GM23338 (cell line): ENCODE measurements around the gene SORCS3. TPM values are rescaled to one million over a fixed set of nuclear protein-coding genes. Genes with fewer than 3 reads are reported as not detected.

Experiments
- ATAC-seq: fragments of 200-7000 bp; cut with Tn5 transposase; 3 replicates; pipeline ENCODE4 v1.9.1; 2020
- DNase-seq: peaks from one replicate; pipeline ENCODE4 v3.0.0-alpha.2; 2015; ENCODE audit warnings: low spot score
- H2AFZ ChIP-seq: fragments of 200-600 bp; sonication (generic); 2 replicates; pipeline ENCODE4 v1.8.0; 2016; ENCODE audit warnings: antibody characterized with exemption, mild to moderate bottlenecking, moderate library complexity
- H3F3A ChIP-seq: fragments of 200-600 bp; sonication (generic); replicated peaks from 2 replicates; pipeline ENCODE4 v1.8.0; 2017; ENCODE audit warnings: antibody characterized with exemption, mixed run types, low read depth
- H3K27ac ChIP-seq: fragments of 200-600 bp; sonication (generic); 2 replicates; pipeline ENCODE4 v1.6.1; 2016; ENCODE audit warnings: low read depth
- H3K27me3 ChIP-seq: fragments of 200-600 bp; sonication (generic); 2 replicates; pipeline ENCODE4 v1.8.0; 2016; ENCODE audit warnings: mild to moderate bottlenecking, mixed run types, moderate library complexity; ENCODE audit not compliant: insufficient read depth
- H3K36me3 ChIP-seq: fragments of 200-600 bp; sonication (generic); 2 replicates; pipeline ENCODE4 v1.8.0; 2016; ENCODE audit warnings: mild to moderate bottlenecking; ENCODE audit not compliant: insufficient read depth
- H3K4me1 ChIP-seq: fragments of 200-600 bp; sonication (generic); 2 replicates; pipeline ENCODE4 v1.8.0; 2016; ENCODE audit warnings: mild to moderate bottlenecking, moderate library complexity; ENCODE audit not compliant: insufficient read depth
- H3K4me2 ChIP-seq: fragments of 200-600 bp; sonication (generic); 2 replicates; pipeline ENCODE4 v1.7.1; 2017; ENCODE audit warnings: mixed run types
- H3K4me3 ChIP-seq: fragments of 200-600 bp; sonication (generic); 2 replicates; pipeline ENCODE4 v1.6.1; 2016; ENCODE audit warnings: mixed run types
- H3K79me2 ChIP-seq: fragments of 200-600 bp; sonication (generic); replicated peaks from 2 replicates; pipeline ENCODE4 v1.8.0; 2017; ENCODE audit warnings: mild to moderate bottlenecking; ENCODE audit not compliant: insufficient read depth
- H3K9me2 ChIP-seq: fragments of 200-600 bp; sonication (generic); 2 replicates; pipeline ENCODE4 v1.8.0; 2017; ENCODE audit not compliant: insufficient read depth
- H4K20me1 ChIP-seq: fragments of 200-600 bp; sonication (generic); replicated peaks from 2 replicates; pipeline ENCODE4 v1.8.0; 2017; ENCODE audit warnings: mild to moderate bottlenecking; ENCODE audit not compliant: insufficient read depth
- H3K27ac Mint-ChIP-seq: 2 replicates; pipeline ENCODE4 v1.8.0; 2020; ENCODE audit warnings: inconsistent platforms, mild to moderate bottlenecking, moderate library complexity, mixed read lengths
- H3K27me3 Mint-ChIP-seq: 3 replicates; pipeline ENCODE4 v1.8.0; 2022; ENCODE audit warnings: low read depth, mild to moderate bottlenecking, moderate library complexity, mixed read lengths, inconsistent platforms; ENCODE audit not compliant: insufficient read depth, poor library complexity
- H3K36me3 Mint-ChIP-seq: 3 replicates; pipeline ENCODE4 v1.8.0; 2021; ENCODE audit warnings: low read depth, mild to moderate bottlenecking, inconsistent platforms, moderate library complexity, mixed read lengths
- H3K4me1 Mint-ChIP-seq: 3 replicates; pipeline ENCODE4 v1.8.0; 2020; ENCODE audit warnings: mild to moderate bottlenecking, inconsistent platforms, mixed read lengths
- H3K4me3 Mint-ChIP-seq: 3 replicates; pipeline ENCODE4 v1.8.0; 2021; ENCODE audit warnings: moderate library complexity, mild to moderate bottlenecking, inconsistent platforms, mixed read lengths
- H3K9me3 Mint-ChIP-seq: 3 replicates; pipeline ENCODE4 v1.8.0; 2020; ENCODE audit warnings: moderate library complexity, mild to moderate bottlenecking, inconsistent platforms, mixed read lengths
- CREB1 ChIP-seq: fragments of 250-450 bp; sonication (Bioruptor Pico); IDR thresholded peaks from 2 replicates; pipeline ENCODE4 v1.5.0; 2020; ENCODE audit warnings: low read depth, mild to moderate bottlenecking, moderate library complexity
- CTCF ChIP-seq, 2 experiments: fragments of 200-600 bp in 1 of 2; sonication (generic) in 1 of 2; conservative IDR thresholded peaks; 2 replicates each; pipeline versions ENCODE4 v1.5.1 to v1.6.1; 2016 to 2017; ENCODE audit warnings: antibody characterized with exemption in 2 of 2, low read depth in 2 of 2, mild to moderate bottlenecking in 2 of 2, moderate library complexity in 1 of 2
- ETS1 ChIP-seq: IDR thresholded peaks from 2 replicates; pipeline ENCODE4 v1.6.1; 2016; ENCODE audit warnings: antibody characterized with exemption
- EZH2 ChIP-seq: fragments of 200-600 bp; sonication (generic); IDR thresholded peaks from one replicate; pipeline ENCODE4 v1.8.0; 2017; ENCODE audit warnings: antibody characterized with exemption, mild to moderate bottlenecking, low read depth; ENCODE audit not compliant: unreplicated experiment
- EZH2phosphoT487 ChIP-seq: fragments of 200-600 bp; sonication (generic); IDR thresholded peaks from one replicate; pipeline ENCODE4 v1.8.1; 2018; ENCODE audit warnings: antibody characterized with exemption; ENCODE audit not compliant: unreplicated experiment
- JUNB ChIP-seq: IDR thresholded peaks from one replicate; pipeline ENCODE4 v1.6.1; 2016; ENCODE audit warnings: antibody characterized with exemption; ENCODE audit not compliant: unreplicated experiment
- NANOG ChIP-seq: IDR thresholded peaks from 2 replicates; pipeline ENCODE4 v1.6.1; 2016; ENCODE audit warnings: antibody characterized with exemption, borderline replicate concordance
- REST ChIP-seq: IDR thresholded peaks from one replicate; pipeline ENCODE4 v1.6.1; 2018; ENCODE audit warnings: antibody characterized with exemption; ENCODE audit not compliant: unreplicated experiment
- STAT1 ChIP-seq: IDR thresholded peaks from one replicate; pipeline ENCODE4 v1.6.1; 2016; ENCODE audit warnings: antibody characterized with exemption; ENCODE audit not compliant: unreplicated experiment
- ZNF114 ChIP-seq: fragments of 250-450 bp; sonication (Bioruptor Pico); IDR thresholded peaks from 2 replicates; pipeline ENCODE4 v1.5.0; 2020; ENCODE audit warnings: mild to moderate bottlenecking, moderate library complexity
- ZNF331 ChIP-seq: fragments of 250-450 bp; sonication (Bioruptor Pico); IDR thresholded peaks from 2 replicates; pipeline ENCODE4 v1.5.0; 2020; ENCODE audit warnings: low read depth, mild to moderate bottlenecking, moderate library complexity
- ZNF462 ChIP-seq: fragments of 250-450 bp; sonication (Bioruptor Pico); IDR thresholded peaks from 2 replicates; pipeline ENCODE4 v1.5.0; 2020; ENCODE audit warnings: mild to moderate bottlenecking, moderate library complexity
- polyA plus RNA-seq: library from polyadenylated mRNA; unstranded; fragments of >200 nt; fragmentation: Nextera tagmentation; extraction: Ambion mirVana; gene quantifications from 2 replicates; pipeline ENCODE4 v1.2.1, GENCODE V29; 2016
- total RNA-seq: library from RNA; depleted of rRNA; stranded (reverse); fragments of >200 nt; shearing (Covaris generic); gene quantifications from 2 replicates; pipeline ENCODE4 v1.2.3, GENCODE V29; 2014

Gene SORCS3
- total and polyA plus RNA-seq, 2 experiments from 2014 or later, result 0.37 to 1.4 TPM

- no peaks in the 10 kb centered on the region for H3K9me3 Mint-ChIP-seq
- no peak overlapping the region for H3K27ac ChIP-seq
- H3K4me1 Mint-ChIP-seq, result peaks cover 3% of the 10 kb centered on the region; the same call in 1 of the 3 replicates
- H3K9me2 ChIP-seq, result 0 out of 2 replicates have a peak, but pooled peaks cover 2% of the 10 kb centered on the region
- DNase-seq, result no peak
- H3K4me3 ChIP-seq, result no peak overlapping the region
- no peak overlapping the region for H3K4me3 Mint-ChIP-seq
- no peak for TF ChIP-seq NANOG
- no peak for TF ChIP-seq STAT1
- no peak for TF ChIP-seq ETS1
- no peak for TF ChIP-seq REST
- TF ChIP-seq EZH2, result no peak
- no peak for TF ChIP-seq ZNF114 (CRISPR knock-in tag)
- TF ChIP-seq JUNB, result no peak
- no peak for TF ChIP-seq EZH2phosphoT487
- no peak for TF ChIP-seq CTCF (conservative IDR thresholded peaks at IDR 0.05; ENCODE audit: low read depth in 2 of 2)
- TF ChIP-seq ZNF331 (CRISPR knock-in tag), result no peak
- no peak for TF ChIP-seq CREB1 (CRISPR knock-in tag)
- TF ChIP-seq ZNF462 (CRISPR knock-in tag), result no peak
- H3K36me3 Mint-ChIP-seq, result no peaks in the 10 kb centered on the region
- H3K4me1 ChIP-seq, result no peaks in the 10 kb centered on the region
- no peaks in the 10 kb centered on the region for H3K27me3 ChIP-seq
- ATAC-seq, result no peak
- H2AFZ ChIP-seq, result no peak overlapping the region
- no peak overlapping the region for H3K27ac Mint-ChIP-seq
- H4K20me1 ChIP-seq, result no peaks in the 10 kb centered on the region
- H3K27me3 Mint-ChIP-seq, result peaks cover 2% of the 10 kb centered on the region
- no peaks in the 10 kb centered on the region for H3K79me2 ChIP-seq
- H3K36me3 ChIP-seq, result no peaks in the 10 kb centered on the region
- no peaks in the 10 kb centered on the region for H3F3A ChIP-seq
- no peak overlapping the region for H3K4me2 ChIP-seq
These were observed 262.3 kb downstream of the SORCS3 start for GRCh38 chr10:104903433-104903832.
